ENCODE measurements around the gene MMP14.

The MMP14 gene

GRCh38 chr14:22841769-22842168, 5.4 kb downstream of the MMP14 start:
- Mint-ChIP-seq H3K27ac (no peak overlapping the region), H3K36me3 (no peaks in the 10 kb centered on the region), H3K9me3 (no peaks in the 10 kb centered on the region), H3K27me3 (peaks cover 20% of the 10 kb centered on the region), H3K4me3 (no peak overlapping the region), H3K4me1 (peaks cover 3% of the 10 kb centered on the region)
- no peak for ATAC-seq (ENCODE audit: low read depth)
- DNase-seq (ENCODE audit: low spot score in 2 of 2), result no peak

- Mint-ChIP-seq H3K4me3 (no peak overlapping the region), H3K27ac (no peak overlapping the region), H3K27me3 (peaks cover 20% of the 10 kb centered on the region), H3K36me3 (no peaks in the 10 kb centered on the region), H3K9me3 (no peaks in the 10 kb centered on the region), H3K4me1 (no peaks in the 10 kb centered on the region)
- ATAC-seq (ENCODE audit: low read depth), result no peak
- DNase-seq (ENCODE audit: low spot score in 2 of 2), result no peak
Measured at GRCh38 chr14:22842211-22843122, 6.1 kb downstream of the MMP14 start.

GRCh38 chr14:22843123-22843925, 6.9 kb downstream of the MMP14 start:
- Mint-ChIP-seq H3K4me3 (no peak overlapping the region), H3K36me3 (no peaks in the 10 kb centered on the region), H3K27me3 (peaks cover 20% of the 10 kb centered on the region), H3K4me1 (no peaks in the 10 kb centered on the region), H3K9me3 (no peaks in the 10 kb centered on the region), H3K27ac (no peak overlapping the region)
- no peak for ATAC-seq (ENCODE audit: low read depth)
- no peak for DNase-seq (ENCODE audit: low spot score in 2 of 2)

- Mint-ChIP-seq H3K4me1 (no peaks in the 10 kb centered on the region), H3K9me3 (no peaks in the 10 kb centered on the region), H3K36me3 (no peaks in the 10 kb centered on the region), H3K27ac (no peak overlapping the region), H3K4me3 (no peak overlapping the region), H3K27me3 (peaks cover 18% of the 10 kb centered on the region)
- DNase-seq (ENCODE audit: low spot score in 2 of 2), result no peak
- no peak for ATAC-seq (ENCODE audit: low read depth)
Measured at GRCh38 chr14:22844221-22845102, 8.1 kb downstream of the MMP14 start.

- H3K9me3 Mint-ChIP-seq, result no peaks in the 10 kb centered on the region
- ATAC-seq (ENCODE audit: low read depth) (no peak), DNase-seq (ENCODE audit: low spot score in 2 of 2) (no peak)
- H3K4me1 Mint-ChIP-seq, result no peaks in the 10 kb centered on the region
- H3K4me3 Mint-ChIP-seq, result no peak overlapping the region
- peaks cover 18% of the 10 kb centered on the region for H3K27me3 Mint-ChIP-seq
- no peaks in the 10 kb centered on the region for H3K36me3 Mint-ChIP-seq
- H3K27ac Mint-ChIP-seq, result no peak overlapping the region
Measured at GRCh38 chr14:22845103-22845394, 8.7 kb downstream of the MMP14 start.

GRCh38 chr14:22845821-22846625, 9.6 kb downstream of the MMP14 start:
- Mint-ChIP-seq H3K27ac (no peak overlapping the region), H3K4me3 (no peak overlapping the region), H3K36me3 (no peaks in the 10 kb centered on the region), H3K27me3 (peaks cover 18% of the 10 kb centered on the region), H3K9me3 (no peaks in the 10 kb centered on the region), H3K4me1 (no peaks in the 10 kb centered on the region)
- DNase-seq (ENCODE audit: low spot score in 2 of 2) (no peak), ATAC-seq (ENCODE audit: low read depth) (no peak)

GRCh38 chr14:22846811-22847307, 10.5 kb downstream of the MMP14 start:
- H3K27ac Mint-ChIP-seq, result no peak overlapping the region
- ATAC-seq (ENCODE audit: low read depth) (no peak), DNase-seq (ENCODE audit: low spot score in 2 of 2) (no peak)
- H3K4me1 Mint-ChIP-seq, result no peaks in the 10 kb centered on the region
- no peaks in the 10 kb centered on the region for H3K9me3 Mint-ChIP-seq
- H3K36me3 Mint-ChIP-seq, result no peaks in the 10 kb centered on the region
- H3K27me3 Mint-ChIP-seq, result peaks cover 15% of the 10 kb centered on the region
- H3K4me3 Mint-ChIP-seq, result no peak overlapping the region

- Mint-ChIP-seq H3K27me3 (peaks cover 15% of the 10 kb centered on the region), H3K4me3 (no peak overlapping the region), H3K36me3 (no peaks in the 10 kb centered on the region), H3K4me1 (peaks cover 2% of the 10 kb centered on the region), H3K9me3 (no peaks in the 10 kb centered on the region), H3K27ac (no peak overlapping the region)
- DNase-seq (ENCODE audit: low spot score in 2 of 2) (no peak), ATAC-seq (ENCODE audit: low read depth) (no peak)
Measured at GRCh38 chr14:22847661-22848341, 11.4 kb downstream of the MMP14 start.

- Mint-ChIP-seq H3K27ac (no peak overlapping the region), H3K27me3 (peaks cover 15% of the 10 kb centered on the region), H3K9me3 (no peaks in the 10 kb centered on the region), H3K4me3 (no peak overlapping the region), H3K4me1 (peaks cover 7% of the 10 kb centered on the region), H3K36me3 (no peaks in the 10 kb centered on the region)
- ATAC-seq (ENCODE audit: low read depth), result no peak
- DNase-seq (ENCODE audit: low spot score in 2 of 2), result no peak
Measured at GRCh38 chr14:22848351-22849164, 12.2 kb downstream of the MMP14 start.

GRCh38 chr14:22849212-22849819, 12.9 kb downstream of the MMP14 start:
- H3K4me3 Mint-ChIP-seq, result no peak overlapping the region
- peaks cover 15% of the 10 kb centered on the region for H3K27me3 Mint-ChIP-seq
- no peaks in the 10 kb centered on the region for H3K36me3 Mint-ChIP-seq
- ATAC-seq (ENCODE audit: low read depth), result no peak
- no peak overlapping the region for H3K27ac Mint-ChIP-seq
- no peaks in the 10 kb centered on the region for H3K9me3 Mint-ChIP-seq
- DNase-seq (ENCODE audit: low spot score in 2 of 2), result no peak
- peaks cover 7% of the 10 kb centered on the region for H3K4me1 Mint-ChIP-seq

GRCh38 chr14:22850944-22851764, 14.8 kb downstream of the MMP14 start:
- no peak for ATAC-seq (ENCODE audit: low read depth)
- H3K27ac Mint-ChIP-seq, result no peak overlapping the region

More at GRCh38 chr14:22850944-22851764, 14.8 kb downstream of the MMP14 start:
- DNase-seq (ENCODE audit: low spot score in 2 of 2), result no peak
- peaks cover 9% of the 10 kb centered on the region for H3K27me3 Mint-ChIP-seq
- no peaks in the 10 kb centered on the region for H3K36me3 Mint-ChIP-seq
- H3K4me3 Mint-ChIP-seq, result no peak overlapping the region
- H3K9me3 Mint-ChIP-seq, result no peaks in the 10 kb centered on the region
- peaks cover 7% of the 10 kb centered on the region for H3K4me1 Mint-ChIP-seq

Data from memory B cell (primary cell).